IPS-15b (cell line): ENCODE measurements around the gene LYPD6B.

Experiments
- H3K27me3 ChIP-seq: one replicate; pipeline ENCODE4 v1.6.1; 2013; ENCODE audit warnings: low read length; ENCODE audit not compliant: control insufficient read depth, insufficient read depth
- H3K36me3 ChIP-seq: one replicate; pipeline ENCODE4 v1.6.1; 2013; ENCODE audit warnings: low read length; ENCODE audit not compliant: control insufficient read depth, insufficient read depth
- H3K4me1 ChIP-seq: one replicate; pipeline ENCODE4 v1.6.1; 2013; ENCODE audit warnings: mild to moderate bottlenecking, low read length; ENCODE audit not compliant: control insufficient read depth, insufficient read depth
- H3K4me3 ChIP-seq: one replicate; pipeline ENCODE4 v1.5.1; 2013; ENCODE audit warnings: low read depth, low read length
- H3K9ac ChIP-seq: one replicate; pipeline ENCODE4 v1.6.1; 2013; ENCODE audit warnings: low read depth, mild to moderate bottlenecking, low read length
- H3K9me3 ChIP-seq: one replicate; pipeline ENCODE4 v1.6.1; 2013; ENCODE audit warnings: mild to moderate bottlenecking, low read length; ENCODE audit not compliant: control insufficient read depth, insufficient read depth

Gene LYPD6B

DNA sequence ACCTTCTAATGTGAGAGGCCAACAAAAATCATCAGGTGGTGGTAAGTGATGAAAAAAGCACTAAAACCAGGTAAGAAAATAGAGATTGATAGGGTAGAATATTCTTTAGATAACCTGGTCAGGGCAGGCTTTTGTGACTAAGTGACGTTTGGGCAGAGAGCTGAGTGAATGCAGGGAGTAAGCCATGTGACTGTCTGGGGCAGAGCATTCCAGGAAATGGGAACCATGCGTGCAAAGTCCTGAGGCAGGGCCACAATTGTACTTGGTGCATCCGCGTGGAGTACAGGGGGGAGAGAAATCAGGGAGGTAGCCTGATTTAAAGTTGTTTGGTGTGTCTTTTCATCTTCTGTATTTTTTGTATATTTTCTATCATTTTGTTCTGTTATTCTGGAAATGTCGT is 102.5 kb downstream of the LYPD6B start:
- Histone ChIP-seq H3K4me1 (peaks cover 2% of the 10 kb centered on the region), H3K9me3 (no peaks in the 10 kb centered on the region), H3K36me3 (no peaks in the 10 kb centered on the region), H3K9ac (no peak overlapping the region), H3K4me3 (no peak overlapping the region), H3K27me3 (no peaks in the 10 kb centered on the region)

DNA sequence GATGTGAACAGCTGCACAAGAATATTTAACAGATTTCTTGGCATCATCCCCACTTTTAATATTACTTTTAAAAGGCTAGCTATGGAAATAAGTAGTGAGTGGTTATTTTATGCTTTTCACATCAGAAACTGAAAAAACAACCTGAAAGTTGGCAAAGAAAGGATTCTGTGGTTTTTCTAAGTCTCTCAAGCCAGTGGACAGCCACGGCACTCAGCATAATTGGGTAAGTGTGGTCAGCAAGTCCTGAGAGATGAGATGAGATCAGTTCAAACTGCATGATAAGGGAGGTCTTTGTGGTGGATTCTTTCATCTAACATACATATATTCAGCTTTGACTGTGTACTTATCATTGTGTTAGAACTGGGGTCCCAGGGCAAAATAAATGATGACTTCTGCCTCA is 105.2 kb downstream of the LYPD6B start:
- H3K9me3 ChIP-seq, result no peaks in the 10 kb centered on the region
- no peaks in the 10 kb centered on the region for H3K27me3 ChIP-seq
- no peak overlapping the region for H3K4me3 ChIP-seq
- no peak overlapping the region for H3K9ac ChIP-seq
- peaks cover 2% of the 10 kb centered on the region for H3K4me1 ChIP-seq
- H3K36me3 ChIP-seq, result no peaks in the 10 kb centered on the region

DNA sequence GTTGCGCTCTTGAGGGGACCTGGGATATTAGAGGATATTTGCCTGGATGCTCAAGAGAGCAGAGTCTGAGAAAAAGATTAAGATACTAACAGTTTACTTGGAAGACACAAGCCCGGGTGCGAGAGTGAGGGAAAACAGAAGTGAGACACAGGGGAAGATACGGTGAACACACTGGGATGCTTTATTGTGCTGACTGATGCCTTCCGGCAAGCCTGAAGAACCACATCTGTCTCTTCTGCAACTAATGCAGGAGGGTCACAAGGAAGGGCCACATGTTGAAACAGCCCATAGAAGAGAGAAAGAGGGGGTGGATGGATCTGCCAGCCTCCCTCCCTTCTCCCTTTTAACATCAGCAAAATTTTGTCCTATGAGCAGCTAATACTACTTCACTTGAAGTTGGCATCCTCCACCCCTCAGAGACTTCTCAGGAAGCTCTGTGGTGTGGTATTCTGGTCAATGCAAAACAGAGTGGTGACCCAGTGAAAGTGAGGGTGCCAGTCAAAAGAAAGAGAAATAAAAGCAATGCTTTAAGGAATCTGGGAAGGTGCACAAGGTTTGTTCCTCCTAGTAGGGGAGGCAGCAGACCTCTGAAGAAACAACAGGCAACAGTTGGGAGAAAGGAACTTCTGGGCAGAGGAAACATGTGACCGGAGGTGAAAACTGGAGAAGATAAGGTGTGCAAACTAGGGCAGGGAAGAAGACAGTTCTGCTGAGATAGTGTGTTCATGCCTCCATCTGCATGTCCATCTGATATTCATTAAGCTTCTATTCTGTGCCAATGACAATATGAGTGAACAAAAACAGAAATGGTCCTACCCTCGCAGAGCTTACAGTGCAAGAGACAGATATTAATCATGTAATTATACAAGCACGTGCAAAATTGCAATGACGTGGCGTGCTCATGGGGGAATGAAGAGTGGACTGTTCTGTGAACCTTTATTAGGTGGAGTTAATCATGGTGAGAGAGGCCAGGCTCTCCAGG is 107.1 kb downstream of the LYPD6B start:
- H3K9me3 ChIP-seq, result no peaks in the 10 kb centered on the region
- no peaks in the 10 kb centered on the region for H3K36me3 ChIP-seq
- H3K9ac ChIP-seq, result no peak overlapping the region
- no peaks in the 10 kb centered on the region for H3K4me1 ChIP-seq
- H3K27me3 ChIP-seq, result no peaks in the 10 kb centered on the region
- H3K4me3 ChIP-seq, result no peak overlapping the region

DNA sequence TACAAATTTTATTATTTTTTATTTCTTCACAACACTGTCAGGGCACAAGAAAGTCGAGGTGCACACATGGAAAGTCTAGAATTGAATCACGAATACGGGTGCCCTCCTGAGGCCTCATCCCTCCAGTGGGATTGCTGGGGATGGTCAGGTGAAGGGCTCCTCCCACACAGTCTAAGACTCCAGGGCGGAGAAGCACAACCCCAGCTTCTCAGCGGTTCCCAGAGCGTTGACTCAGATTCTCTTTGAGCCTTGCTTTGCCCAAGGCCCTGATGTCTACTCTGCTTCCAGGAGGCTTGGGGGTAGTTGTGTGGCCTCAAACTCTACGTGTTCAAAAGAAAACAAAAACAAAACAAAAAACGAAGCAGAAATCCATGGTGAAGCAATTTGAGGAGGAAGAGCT is 108.4 kb downstream of the LYPD6B start:
- no peaks in the 10 kb centered on the region for H3K9me3 ChIP-seq
- no peaks in the 10 kb centered on the region for H3K27me3 ChIP-seq
- no peaks in the 10 kb centered on the region for H3K36me3 ChIP-seq
- H3K4me1 ChIP-seq, result no peaks in the 10 kb centered on the region
- H3K9ac ChIP-seq, result no peak overlapping the region
- H3K4me3 ChIP-seq, result no peak overlapping the region

DNA sequence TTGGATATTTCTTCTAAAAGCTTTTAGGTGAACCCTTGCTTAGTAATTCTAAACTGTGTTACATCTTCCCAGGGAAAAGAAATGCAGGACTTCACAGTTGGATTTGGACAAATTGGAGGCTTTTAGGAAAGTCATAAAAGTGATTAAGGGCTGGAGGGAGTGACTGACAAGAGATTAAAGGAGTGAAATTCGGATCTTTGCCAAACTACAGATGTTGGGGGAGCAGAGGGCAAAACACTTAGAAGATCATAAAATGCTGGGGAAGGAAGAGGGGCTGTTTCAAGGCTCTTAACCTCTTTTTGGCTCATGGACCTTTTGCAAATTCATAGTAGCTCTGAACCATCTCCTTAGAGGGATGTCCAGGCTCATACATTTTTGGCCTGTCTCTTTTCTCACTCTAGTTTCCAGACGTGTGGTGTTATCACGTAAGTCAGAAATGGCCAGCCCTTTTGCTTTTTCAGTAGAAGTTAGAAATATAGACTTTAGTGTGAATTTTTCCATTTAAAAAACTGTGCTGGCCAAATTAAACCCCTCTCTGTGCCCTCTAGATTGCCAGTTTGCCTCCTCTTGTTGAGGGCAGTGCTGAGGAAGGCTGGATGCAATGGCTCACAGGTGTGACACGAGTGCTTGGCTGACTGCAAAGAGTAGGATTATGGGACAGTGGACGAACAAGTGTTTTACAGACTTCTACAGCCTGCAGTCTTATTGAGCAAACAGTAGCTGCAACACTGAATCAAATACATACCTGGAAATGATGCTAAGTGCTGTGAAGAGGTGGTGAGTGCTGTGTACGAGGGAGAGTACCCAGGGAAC is 109.9 kb downstream of the LYPD6B start:
- H3K9ac ChIP-seq, result no peak overlapping the region
- H3K4me3 ChIP-seq, result no peak overlapping the region
- no peaks in the 10 kb centered on the region for H3K36me3 ChIP-seq
- H3K9me3 ChIP-seq, result no peaks in the 10 kb centered on the region
- peaks cover 8% of the 10 kb centered on the region for H3K4me1 ChIP-seq
- H3K27me3 ChIP-seq, result no peaks in the 10 kb centered on the region

DNA sequence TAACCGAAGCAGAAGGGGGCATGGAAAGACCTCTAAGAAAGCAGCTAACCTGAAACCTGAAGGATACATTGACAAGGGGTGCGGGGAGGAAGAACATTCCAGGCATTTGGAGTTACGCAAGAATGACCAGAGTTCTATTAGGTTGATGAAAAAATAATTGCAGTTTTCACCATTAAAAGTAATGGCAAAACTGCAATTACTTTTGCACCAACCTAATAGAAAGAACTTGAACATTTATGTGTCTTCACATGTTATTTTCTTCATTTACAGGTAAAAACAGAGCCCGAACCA is 110.5 kb downstream of the LYPD6B start:
- Histone ChIP-seq H3K9me3 (no peaks in the 10 kb centered on the region), H3K4me3 (no peak overlapping the region), H3K9ac (no peak overlapping the region), H3K4me1 (peaks cover 8% of the 10 kb centered on the region), H3K36me3 (no peaks in the 10 kb centered on the region), H3K27me3 (no peaks in the 10 kb centered on the region)

DNA sequence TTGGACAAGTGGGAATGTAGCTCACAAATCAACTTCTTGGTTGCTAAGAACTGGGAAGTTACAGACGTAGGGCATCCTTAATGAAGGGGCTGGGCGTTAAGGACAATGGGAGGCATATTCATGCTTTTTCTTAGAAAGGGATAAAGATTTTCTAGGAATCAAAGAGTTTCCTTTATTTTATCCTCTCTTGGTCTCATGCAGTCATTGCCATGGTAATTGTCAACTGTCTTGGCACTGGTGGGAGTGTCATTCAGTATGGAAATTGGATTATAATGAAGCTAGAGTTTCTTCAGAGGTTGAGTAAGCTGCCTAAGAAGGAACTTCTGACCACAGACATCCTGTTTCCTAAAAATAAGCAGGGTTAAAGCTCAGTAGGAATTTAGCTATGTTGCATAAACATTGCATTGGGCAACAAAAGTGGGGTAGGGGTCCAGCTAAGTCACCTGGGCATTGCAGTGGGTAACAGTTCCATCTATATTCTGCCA is 114.0 kb downstream of the LYPD6B start:
- Histone ChIP-seq H3K36me3 (no peaks in the 10 kb centered on the region), H3K9me3 (no peaks in the 10 kb centered on the region), H3K4me3 (no peak overlapping the region), H3K9ac (no peak overlapping the region), H3K4me1 (peaks cover 8% of the 10 kb centered on the region), H3K27me3 (no peaks in the 10 kb centered on the region)

DNA sequence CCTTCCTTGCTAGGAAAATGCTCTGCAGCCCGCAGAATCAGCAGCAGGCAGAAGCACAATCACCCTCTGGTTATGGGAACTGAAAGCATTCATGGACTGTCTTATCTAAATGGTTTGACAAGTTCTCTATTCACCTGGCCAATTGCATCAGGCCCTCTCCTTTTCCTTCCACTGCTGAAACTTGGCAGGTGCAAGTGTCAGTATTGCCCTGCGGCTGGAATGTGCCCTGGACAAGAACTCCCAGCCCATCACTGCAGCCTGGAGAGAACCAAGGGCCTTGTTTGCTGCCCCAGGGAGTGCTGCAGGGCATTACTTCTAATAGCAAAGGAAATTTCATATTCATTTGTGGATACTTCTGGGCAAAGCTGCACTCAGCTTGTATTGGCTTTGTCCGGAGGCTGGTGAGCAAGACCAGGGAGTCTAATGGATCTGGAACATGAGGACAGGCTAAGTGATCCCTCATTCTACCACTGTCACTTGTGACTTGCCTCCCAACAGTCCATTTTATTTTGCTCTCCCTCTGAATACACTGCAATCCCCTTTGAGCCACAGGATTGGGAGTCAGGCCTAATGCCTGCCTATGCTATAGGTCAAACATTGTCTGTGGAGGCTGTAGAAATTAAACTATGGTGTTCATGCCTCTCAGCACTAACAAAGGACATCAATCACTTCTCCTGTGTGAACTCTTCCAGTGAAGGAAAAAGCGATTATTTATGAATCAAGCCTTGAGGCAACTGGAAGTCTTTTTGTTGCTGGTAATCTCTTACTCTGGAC is 116.9 kb downstream of the LYPD6B start:
- Histone ChIP-seq H3K4me1 (peaks cover 11% of the 10 kb centered on the region), H3K9me3 (no peaks in the 10 kb centered on the region), H3K36me3 (no peaks in the 10 kb centered on the region), H3K4me3 (no peak overlapping the region), H3K27me3 (no peaks in the 10 kb centered on the region), H3K9ac (no peak overlapping the region)

DNA sequence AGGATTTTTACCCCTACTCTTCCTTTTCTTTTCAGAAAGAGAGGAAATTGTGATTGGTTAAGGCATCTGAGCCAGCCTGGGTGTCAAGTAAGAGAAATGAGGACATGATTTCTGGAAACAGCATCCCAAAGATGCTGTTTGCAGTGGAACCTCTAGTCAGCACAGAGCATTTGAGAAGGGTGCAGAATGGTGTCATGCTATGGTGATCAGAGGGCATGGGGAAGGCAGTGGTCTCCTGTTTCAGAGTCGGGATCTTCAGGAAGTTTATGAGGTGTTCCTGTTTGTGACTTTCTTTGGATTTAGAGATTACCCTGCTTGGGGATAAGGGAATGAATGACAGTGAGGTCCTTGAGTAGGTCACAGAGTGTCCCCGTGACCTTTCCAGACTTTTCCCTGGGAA is 117.5 kb downstream of the LYPD6B start:
- Histone ChIP-seq H3K9me3 (no peaks in the 10 kb centered on the region), H3K4me3 (no peak overlapping the region), H3K36me3 (no peaks in the 10 kb centered on the region), H3K4me1 (peaks cover 11% of the 10 kb centered on the region), H3K9ac (no peak overlapping the region), H3K27me3 (no peaks in the 10 kb centered on the region)

DNA sequence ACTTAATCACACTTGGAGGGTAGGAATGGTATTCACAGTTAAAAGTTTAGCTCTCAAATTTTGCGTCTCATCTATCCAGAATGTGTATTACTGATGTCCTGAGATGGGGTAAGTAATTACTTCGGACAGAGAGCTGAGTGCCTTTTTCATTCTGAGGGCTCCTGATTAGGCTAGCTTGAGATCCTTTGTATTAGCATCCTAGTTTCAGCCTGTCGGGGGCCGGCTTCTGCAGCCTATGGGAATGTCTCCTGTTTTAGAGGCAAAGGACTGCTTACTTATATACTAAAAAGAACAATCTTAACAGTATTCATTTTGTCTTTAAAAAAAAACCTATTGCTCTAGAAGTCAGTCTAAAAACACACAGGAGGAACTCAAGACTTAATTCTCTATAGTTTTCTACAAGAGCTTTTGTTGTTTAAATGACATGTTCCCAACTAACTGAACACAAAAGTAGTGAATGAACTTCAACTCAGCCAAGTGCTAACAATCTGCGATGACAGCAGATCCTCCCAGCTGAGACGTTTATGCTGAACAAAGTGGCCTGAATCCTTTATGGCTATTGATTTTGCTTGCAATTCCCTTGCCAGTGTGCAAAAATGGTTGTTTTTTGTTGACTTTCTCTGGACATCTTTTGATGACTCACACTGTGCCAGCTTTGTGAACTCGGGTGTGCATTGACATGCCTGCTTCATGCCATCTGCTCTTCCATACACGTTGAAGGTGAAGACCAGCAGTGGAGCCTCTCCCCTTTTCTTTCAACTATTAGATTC is 118.7 kb downstream of the LYPD6B start:
- Histone ChIP-seq H3K9me3 (no peaks in the 10 kb centered on the region), H3K9ac (no peak overlapping the region), H3K27me3 (no peaks in the 10 kb centered on the region), H3K4me3 (no peak overlapping the region), H3K4me1 (peaks cover 11% of the 10 kb centered on the region), H3K36me3 (no peaks in the 10 kb centered on the region)

DNA sequence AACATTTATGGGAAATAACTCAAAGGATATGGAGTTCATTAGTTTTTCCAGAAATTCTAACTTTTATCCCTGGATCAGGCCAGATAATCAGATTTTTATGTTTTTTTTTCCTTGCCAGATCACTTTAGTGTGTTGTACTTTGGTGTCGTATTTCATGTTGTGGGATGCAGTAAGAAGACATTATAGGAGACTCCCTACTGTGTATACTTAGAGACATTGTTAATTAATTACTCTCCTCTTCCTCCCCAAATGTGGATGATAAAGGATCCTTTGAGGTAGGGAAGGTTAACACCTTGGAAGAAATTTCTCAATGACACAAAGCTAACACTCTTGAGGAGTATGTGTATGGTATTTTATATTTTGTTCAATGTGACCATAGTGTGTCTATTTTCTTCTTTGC is 120.5 kb downstream of the LYPD6B start:
- Histone ChIP-seq H3K4me3 (no peak overlapping the region), H3K27me3 (no peaks in the 10 kb centered on the region)

More for the DNA sequence above, 120.5 kb downstream of the LYPD6B start:
- H3K36me3 ChIP-seq, result no peaks in the 10 kb centered on the region
- peaks cover 8% of the 10 kb centered on the region for H3K4me1 ChIP-seq
- H3K9me3 ChIP-seq, result no peaks in the 10 kb centered on the region
- H3K9ac ChIP-seq, result no peak overlapping the region
